Karpas-422 (cell line): ENCODE data around the gene PLPP1. TPM values are rescaled to one million over a fixed set of nuclear protein-coding genes. Genes with fewer than 3 reads are reported as not detected.
A peak's percentile ranks its signal among the peaks of the same experiment; 100 is the strongest.

ENCODE experiments used
- DNase-seq: peaks from one replicate; pipeline ENCODE4 v3.0.0-alpha.2; 2015
- H2AFZ ChIP-seq: fragments of 200-600 bp; sonication (generic); 2 replicates; pipeline ENCODE4 v1.6.1; 2014; ENCODE audit warnings: antibody characterized with exemption, low read length, mixed read lengths
- H3K27ac ChIP-seq: fragments of 200-600 bp; sonication (generic); 2 replicates; pipeline ENCODE4 v1.5.1; 2014; ENCODE audit warnings: mild to moderate bottlenecking, low read length, moderate library complexity
- H3K27me3 ChIP-seq: fragments of 200-600 bp; sonication (generic); 2 replicates; pipeline ENCODE4 v1.6.1; 2014; ENCODE audit warnings: low read length, mixed read lengths
- H3K36me3 ChIP-seq: fragments of 200-600 bp; sonication (generic); 2 replicates; pipeline ENCODE4 v1.6.1; 2014; ENCODE audit warnings: low read length, mixed read lengths; ENCODE audit not compliant: insufficient read depth
- H3K4me1 ChIP-seq: fragments of 200-600 bp; sonication (generic); 2 replicates; pipeline ENCODE4 v1.6.1; 2014; ENCODE audit warnings: mild to moderate bottlenecking, low read length, mixed read lengths
- H3K4me2 ChIP-seq: fragments of 200-600 bp; sonication (generic); 2 replicates; pipeline ENCODE4 v1.6.1; 2014; ENCODE audit warnings: low read length, low read depth, mild to moderate bottlenecking; ENCODE audit not compliant: poor library complexity, severe bottlenecking
- H3K4me3 ChIP-seq: fragments of 200-600 bp; sonication (generic); 2 replicates; pipeline ENCODE4 v1.5.1; 2014; ENCODE audit warnings: mild to moderate bottlenecking, antibody characterized with exemption, low read length, mixed read lengths
- H3K79me2 ChIP-seq: fragments of 200-600 bp; sonication (generic); 2 replicates; pipeline ENCODE4 v1.6.1; 2014; ENCODE audit warnings: mild to moderate bottlenecking, low read length, mixed read lengths
- H3K9ac ChIP-seq: fragments of 200-600 bp; sonication (generic); 2 replicates; pipeline ENCODE4 v1.6.0; 2014; ENCODE audit warnings: low read length
- H3K9me2 ChIP-seq: fragments of 200-600 bp; sonication (generic), shearing (Covaris generic); replicated peaks from 2 replicates; pipeline ENCODE4 v1.6.0; 2014; ENCODE audit warnings: mild to moderate bottlenecking, low read length, moderate library complexity; ENCODE audit not compliant: insufficient read depth
- H3K9me3 ChIP-seq: fragments of 300-700, 200-600 bp; sonication (generic); 2 replicates; pipeline ENCODE4 v1.6.1; 2014; ENCODE audit warnings: low read length, mixed read lengths
- H4K20me1 ChIP-seq: fragments of 200-600 bp; sonication (generic); 2 replicates; pipeline ENCODE4 v1.6.1; 2014; ENCODE audit warnings: mild to moderate bottlenecking, antibody characterized with exemption, low read length, low read depth; ENCODE audit not compliant: insufficient read depth
- total RNA-seq: library from RNA; depleted of rRNA; stranded (reverse); fragments of >200 nt; shearing (Covaris generic); gene quantifications from 2 replicates; pipeline ENCODE4 v1.2.3, GENCODE V29; 2014; ENCODE audit warnings: low replicate concordance; rRNA removed

PLPP1 gene
- total RNA-seq = 4.7 and 5.9 TPM in 2 replicates

DNA sequence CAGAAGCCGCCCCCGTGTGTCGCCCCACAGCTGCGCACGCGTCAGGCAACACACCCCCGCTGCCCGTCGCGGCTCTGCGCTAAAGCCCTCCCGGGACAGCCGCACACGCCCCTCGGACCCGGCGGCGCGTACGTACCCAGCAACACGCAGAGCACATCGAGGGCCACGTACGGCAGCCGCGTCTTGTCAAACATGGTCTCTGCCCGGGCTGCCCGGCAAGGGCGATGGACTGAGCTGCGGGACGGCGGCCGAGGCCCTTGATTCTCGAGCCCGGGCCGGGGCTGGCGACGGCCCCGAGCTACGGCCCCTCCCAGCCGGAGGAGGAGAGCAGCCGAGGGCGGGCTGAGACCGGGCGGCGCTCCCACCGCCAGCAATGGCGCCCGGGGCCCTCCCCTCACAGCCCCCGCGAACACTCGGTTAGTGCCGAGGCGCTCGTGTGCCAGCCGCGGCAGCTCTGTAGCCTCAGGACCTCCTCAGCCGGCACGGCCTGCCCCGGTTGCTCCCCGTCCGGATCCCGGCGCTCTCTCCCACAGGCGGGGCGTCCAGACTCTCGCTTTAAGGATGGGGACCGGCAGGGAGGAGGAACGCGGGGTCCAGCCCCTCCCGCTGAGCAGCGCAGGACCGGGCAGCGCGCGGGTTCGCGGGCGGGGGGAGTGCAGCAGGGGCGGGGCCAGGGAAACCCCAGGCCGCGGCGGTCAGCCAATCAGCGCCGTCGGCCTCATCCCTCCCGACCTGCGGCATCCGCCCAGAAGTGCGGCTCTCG, at the start of gene PLPP1:
TSS of gene PLPP1 (minus strand) at position 529 of the 763 bp plus-strand sequence. CDS start at position 194, 335 bp downstream.
- H3K27ac ChIP-seq = no peak within 1 kb of the TSS
- H3K79me2 ChIP-seq = no peaks in the 10 kb centered on the region
- no peaks in the 10 kb centered on the region for H3K27me3 ChIP-seq
- peak within 1 kb of the TSS; percentile 89 for H3K4me2 ChIP-seq
- H3K9ac ChIP-seq = peak within 1 kb of the TSS; percentile 76
- H2AFZ ChIP-seq = peak within 1 kb of the TSS; percentile 92
- peak; percentile 85 for DNase-seq
- H3K4me3 ChIP-seq = peak within 1 kb of the TSS; percentile 77
- H3K36me3 ChIP-seq = no peaks in the 10 kb centered on the region
- no peaks in the 10 kb centered on the region for H3K9me2 ChIP-seq
- no peaks in the 10 kb centered on the region for H3K9me3 ChIP-seq
- H4K20me1 ChIP-seq = no peaks in the 10 kb centered on the region
- H3K4me1 ChIP-seq = peaks cover 28% of the 10 kb centered on the region

- H3K9me3 ChIP-seq = no peaks in the 10 kb centered on the region
- no peaks in the 10 kb centered on the region for H3K27me3 ChIP-seq
- H2AFZ ChIP-seq = no peak overlapping the region
- H3K79me2 ChIP-seq = no peaks in the 10 kb centered on the region
- H3K9ac ChIP-seq = no peak overlapping the region
- H3K27ac ChIP-seq = no peak overlapping the region
- H4K20me1 ChIP-seq = no peaks in the 10 kb centered on the region
- no peak for DNase-seq
- no peak overlapping the region for H3K4me3 ChIP-seq
- no peaks in the 10 kb centered on the region for H3K9me2 ChIP-seq
- H3K4me1 ChIP-seq = no peaks in the 10 kb centered on the region
- H3K4me2 ChIP-seq = no peak overlapping the region
- H3K36me3 ChIP-seq = no peaks in the 10 kb centered on the region
These were observed 48.8 kb upstream of the PLPP1 start for GRCh38 chr5:55583578-55583977.

DNA sequence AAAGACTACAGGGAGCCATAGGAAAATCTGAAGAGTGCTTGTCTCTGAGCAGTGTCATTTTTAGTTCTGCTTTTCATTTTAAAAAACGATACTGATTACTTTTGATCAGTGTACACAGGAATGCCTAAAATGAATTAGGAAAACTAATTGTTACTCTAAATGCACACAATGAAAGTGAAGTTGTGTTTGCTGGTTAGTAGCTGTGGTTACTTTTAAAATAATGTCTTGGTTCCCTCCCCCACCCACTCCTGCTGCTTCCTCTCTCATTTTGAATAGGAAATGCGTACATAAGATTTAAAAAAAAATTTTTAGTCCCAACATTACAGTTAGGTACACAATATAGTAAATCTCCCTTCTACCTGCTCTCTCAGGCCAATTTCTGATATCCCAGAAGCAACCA, 47.5 kb upstream of the PLPP1 start:
- H2AFZ ChIP-seq = no peak overlapping the region
- no peak overlapping the region for H3K4me2 ChIP-seq
- DNase-seq = no peak

GRCh38 chr5:55580042-55580441, 45.3 kb upstream of the PLPP1 start:
- Histone ChIP-seq H3K4me2 (no peak overlapping the region), H3K4me3 (no peak overlapping the region), H3K27ac (no peak overlapping the region), H3K9ac (no peak overlapping the region), H4K20me1 (no peaks in the 10 kb centered on the region), H3K9me2 (no peaks in the 10 kb centered on the region), H3K79me2 (no peaks in the 10 kb centered on the region), H2AFZ (no peak overlapping the region), H3K9me3 (no peaks in the 10 kb centered on the region), H3K36me3 (no peaks in the 10 kb centered on the region), H3K4me1 (no peaks in the 10 kb centered on the region), H3K27me3 (no peaks in the 10 kb centered on the region)
- DNase-seq = no peak

More for the DNA sequence above, 47.5 kb upstream of the PLPP1 start:
- no peaks in the 10 kb centered on the region for H4K20me1 ChIP-seq
- H3K79me2 ChIP-seq = no peaks in the 10 kb centered on the region
- H3K9me2 ChIP-seq = no peaks in the 10 kb centered on the region
- H3K9ac ChIP-seq = no peak overlapping the region
- H3K9me3 ChIP-seq = no peaks in the 10 kb centered on the region
- H3K27ac ChIP-seq = no peak overlapping the region
- H3K4me1 ChIP-seq = no peaks in the 10 kb centered on the region
- no peaks in the 10 kb centered on the region for H3K27me3 ChIP-seq
- H3K36me3 ChIP-seq = no peaks in the 10 kb centered on the region
- H3K4me3 ChIP-seq = no peak overlapping the region

DNA sequence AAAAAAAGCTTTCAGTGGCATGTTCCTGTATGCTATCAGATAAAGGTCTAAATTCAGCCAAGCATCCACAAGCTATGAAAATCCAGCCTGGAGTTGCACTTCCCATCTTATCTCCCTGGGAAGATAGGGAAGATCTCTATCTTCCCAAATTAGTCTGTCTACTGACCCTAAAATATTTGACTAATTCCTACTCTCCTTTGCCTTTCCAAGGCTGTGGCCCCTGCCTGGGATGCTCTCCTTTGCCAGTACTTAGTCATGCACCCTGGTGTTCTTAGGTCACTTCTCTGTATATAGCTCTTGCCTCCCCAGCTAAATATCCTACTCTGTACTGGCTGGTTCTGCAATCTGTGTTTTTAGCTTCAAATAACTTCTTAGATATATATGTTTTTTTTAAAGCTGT, 44.0 kb upstream of the PLPP1 start:
- no peak overlapping the region for H3K27ac ChIP-seq
- no peak overlapping the region for H2AFZ ChIP-seq
- no peaks in the 10 kb centered on the region for H3K9me2 ChIP-seq
- no peaks in the 10 kb centered on the region for H3K4me1 ChIP-seq
- no peak overlapping the region for H3K4me2 ChIP-seq
- H3K4me3 ChIP-seq = no peak overlapping the region
- H4K20me1 ChIP-seq = no peaks in the 10 kb centered on the region
- no peaks in the 10 kb centered on the region for H3K79me2 ChIP-seq
- no peaks in the 10 kb centered on the region for H3K9me3 ChIP-seq
- H3K27me3 ChIP-seq = no peaks in the 10 kb centered on the region
- H3K9ac ChIP-seq = no peak overlapping the region
- no peaks in the 10 kb centered on the region for H3K36me3 ChIP-seq
- DNase-seq = no peak

DNA sequence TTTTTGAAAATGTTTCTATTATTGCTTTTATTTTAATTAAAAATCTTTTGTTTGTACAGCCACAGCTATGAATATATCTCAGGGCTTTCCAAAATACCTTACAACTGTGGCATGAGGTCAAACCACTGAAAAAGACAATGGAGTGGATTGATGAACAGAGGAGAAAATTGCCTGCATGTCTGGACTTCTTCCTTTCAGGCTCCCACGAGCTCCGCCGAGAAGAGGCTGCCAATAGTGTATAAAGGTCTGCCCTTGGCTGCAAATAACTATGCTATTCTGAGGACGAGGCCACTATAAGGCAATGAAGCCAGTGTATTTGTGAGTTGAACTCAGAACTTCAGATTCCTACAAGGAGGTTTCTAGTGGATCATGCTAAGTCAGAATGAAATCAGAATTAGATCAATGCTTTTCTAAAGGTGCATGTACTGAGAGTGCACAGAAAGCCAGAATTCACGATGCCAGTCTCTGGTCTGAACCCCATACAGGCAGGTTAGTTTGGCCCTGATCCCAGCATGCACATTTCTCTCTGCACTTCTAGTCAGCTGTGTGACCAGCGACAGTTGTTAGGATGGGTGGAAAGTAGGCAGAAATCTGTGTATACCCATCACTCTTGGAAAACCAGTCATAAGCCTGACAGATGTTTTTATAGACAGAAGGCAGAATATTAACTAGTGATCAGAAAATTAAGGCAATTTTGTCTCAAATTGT, 42.7 kb upstream of the PLPP1 start:
- H3K36me3 ChIP-seq = no peaks in the 10 kb centered on the region
- no peak overlapping the region for H3K4me3 ChIP-seq
- no peaks in the 10 kb centered on the region for H3K9me2 ChIP-seq
- H2AFZ ChIP-seq = no peak overlapping the region
- H3K4me2 ChIP-seq = no peak overlapping the region
- no peaks in the 10 kb centered on the region for H3K4me1 ChIP-seq
- H3K9me3 ChIP-seq = no peaks in the 10 kb centered on the region
- no peaks in the 10 kb centered on the region for H3K79me2 ChIP-seq
- no peak for DNase-seq
- H3K27ac ChIP-seq = no peak overlapping the region
- H3K27me3 ChIP-seq = no peaks in the 10 kb centered on the region
- H3K9ac ChIP-seq = no peak overlapping the region
- H4K20me1 ChIP-seq = no peaks in the 10 kb centered on the region

DNA sequence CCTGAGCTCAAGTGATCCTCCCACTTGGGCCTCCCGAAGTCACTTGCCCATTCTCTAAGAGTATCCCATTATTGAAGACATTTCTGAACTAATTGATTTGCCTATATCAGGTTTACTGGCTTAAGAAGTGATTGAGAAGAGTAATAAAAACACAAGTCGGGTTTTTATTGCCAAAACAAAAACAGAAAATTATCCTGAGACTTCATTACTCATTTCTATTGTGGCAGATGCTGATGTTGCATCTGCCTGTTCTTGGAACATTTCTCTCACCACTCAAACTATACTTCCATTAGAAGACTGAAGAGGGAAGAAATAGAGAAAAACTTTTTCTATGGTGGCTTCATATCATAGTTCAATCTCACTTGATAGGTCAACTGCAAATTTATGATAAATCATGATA, 41.9 kb upstream of the PLPP1 start:
- Histone ChIP-seq H3K9me2 (no peaks in the 10 kb centered on the region), H3K27me3 (no peaks in the 10 kb centered on the region), H4K20me1 (no peaks in the 10 kb centered on the region), H3K4me2 (no peak overlapping the region), H3K36me3 (no peaks in the 10 kb centered on the region), H3K4me3 (no peak overlapping the region), H3K9ac (no peak overlapping the region), H2AFZ (no peak overlapping the region), H3K27ac (no peak overlapping the region), H3K9me3 (no peaks in the 10 kb centered on the region), H3K79me2 (no peaks in the 10 kb centered on the region), H3K4me1 (no peaks in the 10 kb centered on the region)
- no peak for DNase-seq

- Histone ChIP-seq H3K4me3 (no peak overlapping the region), H3K36me3 (no peaks in the 10 kb centered on the region), H3K9me3 (no peaks in the 10 kb centered on the region), H3K27me3 (no peaks in the 10 kb centered on the region), H3K4me2 (no peak overlapping the region), H3K27ac (no peak overlapping the region), H3K9me2 (no peaks in the 10 kb centered on the region), H2AFZ (no peak overlapping the region), H3K9ac (no peak overlapping the region), H3K79me2 (no peaks in the 10 kb centered on the region), H3K4me1 (no peaks in the 10 kb centered on the region), H4K20me1 (no peaks in the 10 kb centered on the region)
- DNase-seq = no peak
These were observed 41.2 kb upstream of the PLPP1 start for GRCh38 chr5:55575815-55576583.
